ENCODE data around the gene LONRF3.

The LONRF3 gene

DNA sequence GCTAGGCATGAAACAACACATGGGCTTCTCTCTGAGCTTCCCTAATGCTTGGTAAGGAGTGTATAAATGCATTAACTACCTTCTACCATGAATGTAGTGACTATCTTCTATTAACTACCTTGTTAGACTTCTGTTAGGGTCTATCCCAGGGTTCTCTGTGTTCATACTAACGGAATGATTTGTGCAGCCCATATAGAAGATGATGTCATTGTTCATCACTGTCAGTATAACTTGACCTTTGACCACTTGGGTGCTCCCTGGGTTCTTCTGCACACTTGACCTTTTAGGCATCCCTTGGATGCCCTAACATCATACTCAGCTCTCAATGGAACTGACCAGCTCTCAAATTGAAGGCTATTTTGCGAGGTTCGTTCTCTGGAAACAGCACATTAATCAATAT, 67.6 kb downstream of the LONRF3 start:
- TF ChIP-seq, protein P1, sequence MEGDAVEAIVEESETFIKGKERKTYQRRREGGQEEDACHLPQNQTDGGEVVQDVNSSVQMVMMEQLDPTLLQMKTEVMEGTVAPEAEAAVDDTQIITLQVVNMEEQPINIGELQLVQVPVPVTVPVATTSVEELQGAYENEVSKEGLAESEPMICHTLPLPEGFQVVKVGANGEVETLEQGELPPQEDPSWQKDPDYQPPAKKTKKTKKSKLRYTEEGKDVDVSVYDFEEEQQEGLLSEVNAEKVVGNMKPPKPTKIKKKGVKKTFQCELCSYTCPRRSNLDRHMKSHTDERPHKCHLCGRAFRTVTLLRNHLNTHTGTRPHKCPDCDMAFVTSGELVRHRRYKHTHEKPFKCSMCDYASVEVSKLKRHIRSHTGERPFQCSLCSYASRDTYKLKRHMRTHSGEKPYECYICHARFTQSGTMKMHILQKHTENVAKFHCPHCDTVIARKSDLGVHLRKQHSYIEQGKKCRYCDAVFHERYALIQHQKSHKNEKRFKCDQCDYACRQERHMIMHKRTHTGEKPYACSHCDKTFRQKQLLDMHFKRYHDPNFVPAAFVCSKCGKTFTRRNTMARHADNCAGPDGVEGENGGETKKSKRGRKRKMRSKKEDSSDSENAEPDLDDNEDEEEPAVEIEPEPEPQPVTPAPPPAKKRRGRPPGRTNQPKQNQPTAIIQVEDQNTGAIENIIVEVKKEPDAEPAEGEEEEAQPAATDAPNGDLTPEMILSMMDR (IDR thresholded peaks at IDR 0.05; ENCODE audit: unreplicated experiment in 3 of 3): no peak
- Mint-ChIP-seq H3K27me3 (ENCODE audit: low read depth) (no peaks in the 10 kb centered on the region), H3K27ac (no peak overlapping the region), H3K36me3 (ENCODE audit: low read depth) (no peaks in the 10 kb centered on the region), H3K4me1 (no peaks in the 10 kb centered on the region), H3K4me3 (no peak overlapping the region), H3K9me3 (peaks cover 8% of the 10 kb centered on the region)

- Mint-ChIP-seq H3K36me3 (ENCODE audit: low read depth) (no peaks in the 10 kb centered on the region), H3K4me1 (no peaks in the 10 kb centered on the region), H3K4me3 (no peak overlapping the region), H3K9me3 (peaks cover 9% of the 10 kb centered on the region), H3K27me3 (ENCODE audit: low read depth) (no peaks in the 10 kb centered on the region), H3K27ac (no peak overlapping the region)
- TF ChIP-seq, protein P1 (IDR thresholded peaks at IDR 0.05; ENCODE audit: unreplicated experiment in 3 of 3): no peak
Observed at GRCh38 chrX:119042996-119043395, 68.6 kb downstream of the LONRF3 start.

GRCh38 chrX:119045884-119046283, 71.5 kb downstream of the LONRF3 start:
- Mint-ChIP-seq H3K4me1 (no peaks in the 10 kb centered on the region), H3K36me3 (ENCODE audit: low read depth) (no peaks in the 10 kb centered on the region), H3K27me3 (ENCODE audit: low read depth) (no peaks in the 10 kb centered on the region), H3K4me3 (no peak overlapping the region), H3K27ac (no peak overlapping the region), H3K9me3 (peaks cover 28% of the 10 kb centered on the region)
- TF ChIP-seq, protein P1 (IDR thresholded peaks at IDR 0.05; ENCODE audit: unreplicated experiment in 3 of 3): no peak

DNA sequence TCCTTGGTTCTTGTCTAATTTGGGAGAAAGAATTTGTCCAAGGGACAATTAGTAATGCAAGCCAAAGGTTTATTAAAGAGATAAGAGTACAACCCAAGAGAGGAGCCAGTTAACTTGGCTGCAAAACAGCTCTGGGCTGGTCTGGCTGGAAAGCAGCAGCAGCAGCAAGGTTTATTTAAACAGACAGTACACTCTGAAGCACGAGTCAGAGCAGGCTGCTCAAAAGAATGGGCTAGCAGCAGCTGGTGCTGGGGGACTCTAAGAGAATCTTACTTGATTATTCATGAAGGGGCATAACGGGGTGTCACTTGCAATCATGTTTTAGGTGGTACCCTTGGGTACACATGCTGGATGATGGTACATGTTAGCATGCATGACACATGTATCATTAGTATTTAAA, 81.3 kb downstream of the LONRF3 start:
- TF ChIP-seq, protein P1 (IDR thresholded peaks at IDR 0.05; ENCODE audit: unreplicated experiment in 3 of 3): no peak
- Mint-ChIP-seq H3K4me3 (no peak overlapping the region), H3K9me3 (peaks cover 3% of the 10 kb centered on the region), H3K4me1 (peaks cover 7% of the 10 kb centered on the region), H3K27ac (peak overlapping the region in 2 of 3 experiments; percentile 53 to 79), H3K36me3 (ENCODE audit: low read depth) (no peaks in the 10 kb centered on the region), H3K27me3 (ENCODE audit: low read depth) (no peaks in the 10 kb centered on the region)

DNA sequence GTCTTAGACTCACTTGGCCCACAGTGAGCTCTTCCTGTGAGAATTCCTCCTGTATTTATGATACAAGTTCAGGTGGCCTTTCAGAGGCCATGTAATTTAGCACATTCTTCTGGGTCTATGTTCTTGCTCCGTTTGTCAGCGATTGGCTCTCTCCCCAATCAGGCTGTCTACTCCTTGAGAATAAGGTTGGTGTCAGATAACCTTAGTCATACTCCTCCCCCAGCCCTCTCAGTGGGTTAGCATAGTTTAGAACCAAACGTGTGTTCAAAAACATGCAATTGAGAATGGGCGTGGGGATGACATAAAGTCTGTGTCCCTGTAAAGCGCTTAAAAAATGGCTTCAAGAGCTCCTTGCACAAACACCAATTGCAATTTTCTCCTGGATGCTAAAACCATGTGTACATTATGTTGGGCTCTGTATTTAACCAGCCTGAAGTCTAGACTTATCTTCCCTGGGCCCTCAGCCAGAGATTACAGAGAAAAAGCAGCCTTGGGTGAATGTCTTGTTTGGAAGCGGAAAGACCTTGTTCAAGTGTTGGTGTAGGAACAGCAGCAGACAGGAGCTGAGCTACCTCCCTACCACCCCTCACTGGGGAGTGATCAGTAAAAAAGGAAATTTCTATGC, 88.4 kb downstream of the LONRF3 start:
- no peaks in the 10 kb centered on the region for H3K9me3 Mint-ChIP-seq
- no peaks in the 10 kb centered on the region for H3K27me3 Mint-ChIP-seq (ENCODE audit: low read depth)
- H3K27ac Mint-ChIP-seq: peak overlapping the region; percentile 69 to 87 (median 81)
- H3K4me3 Mint-ChIP-seq: no peak overlapping the region
- TF ChIP-seq, protein P1 (IDR thresholded peaks at IDR 0.05; ENCODE audit: unreplicated experiment in 3 of 3): no peak
- H3K36me3 Mint-ChIP-seq (ENCODE audit: low read depth): no peaks in the 10 kb centered on the region
- peaks cover 10% of the 10 kb centered on the region for H3K4me1 Mint-ChIP-seq

DNA sequence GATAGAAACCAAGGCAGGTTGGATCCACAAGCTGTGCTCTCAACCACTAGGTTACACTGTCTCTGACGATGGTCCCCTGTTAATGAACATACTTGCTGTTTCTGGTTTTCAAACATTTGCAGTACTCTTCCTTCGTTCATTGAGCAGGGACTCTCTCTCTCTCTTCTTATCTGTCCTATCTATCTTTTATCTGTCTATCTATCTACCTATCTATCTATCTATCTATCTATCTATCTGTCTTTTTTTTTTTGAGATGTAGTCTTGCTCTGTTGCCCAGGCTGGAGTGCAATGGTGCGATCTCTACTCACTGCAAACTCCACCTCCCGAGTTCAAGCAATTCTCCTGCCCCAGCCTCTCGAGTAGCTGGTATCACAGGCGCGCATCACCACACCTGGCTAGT, 89.0 kb downstream of the LONRF3 start:
- Mint-ChIP-seq H3K27ac (peak overlapping the region; percentile 69 to 87 (median 81)), H3K36me3 (ENCODE audit: low read depth) (no peaks in the 10 kb centered on the region), H3K27me3 (ENCODE audit: low read depth) (no peaks in the 10 kb centered on the region), H3K4me1 (peaks cover 10% of the 10 kb centered on the region), H3K4me3 (no peak overlapping the region), H3K9me3 (no peaks in the 10 kb centered on the region)
- TF ChIP-seq, protein P1 (IDR thresholded peaks at IDR 0.05; ENCODE audit: unreplicated experiment in 3 of 3): no peak

Data from nephron (organoid).